ENCODE measurements around the gene EVX1. TPM values are rescaled to one million over a fixed set of nuclear protein-coding genes. Genes with fewer than 3 reads are reported as not detected.

The EVX1 gene
- total RNA-seq, 1 experiment from 2014 or later, result not detected

- H3K27me3 ChIP-seq (replicated peaks), result peaks cover 66% of the 10 kb centered on the region
- H3K4me1 ChIP-seq (replicated peaks), result peaks cover 16% of the 10 kb centered on the region
- H3K9me3 ChIP-seq (replicated peaks), result no peaks in the 10 kb centered on the region
These were observed 4.4 kb downstream of the EVX1 start for GRCh38 chr7:27247000-27247399.

GRCh38 chr7:27247452-27248426 lies 5.1 kb downstream of the EVX1 start:
- no peaks in the 10 kb centered on the region for H3K9me3 ChIP-seq (replicated peaks)
- H3K27me3 ChIP-seq (replicated peaks), result peaks cover 58% of the 10 kb centered on the region
- H3K4me3 ChIP-seq, result no peak overlapping the region
- no peak for DNase-seq (ENCODE audit: low read depth in 1 of 2, low spot score in 2 of 2)
- no peak overlapping the region for H3K27ac ChIP-seq
- no peaks in the 10 kb centered on the region for H3K36me3 ChIP-seq
- H3K4me1 ChIP-seq (replicated peaks), result peaks cover 11% of the 10 kb centered on the region

More at GRCh38 chr7:27247000-27247399, 4.4 kb downstream of the EVX1 start:
- Histone ChIP-seq H3K27ac (no peak overlapping the region), H3K4me3 (no peak overlapping the region), H3K36me3 (no peaks in the 10 kb centered on the region)
- no peak for DNase-seq (ENCODE audit: low read depth in 1 of 2, low spot score in 2 of 2)

- Histone ChIP-seq H3K9me3 (replicated peaks) (no peaks in the 10 kb centered on the region), H3K4me3 (no peak overlapping the region), H3K36me3 (no peaks in the 10 kb centered on the region), H3K4me1 (replicated peaks) (0 out of 2 replicates have a peak, but pooled peaks cover 5% of the 10 kb centered on the region), H3K27me3 (replicated peaks) (peaks cover 52% of the 10 kb centered on the region), H3K27ac (no peak overlapping the region)
- no peak for DNase-seq (ENCODE audit: low read depth in 1 of 2, low spot score in 2 of 2)
These were observed 5.8 kb downstream of the EVX1 start for GRCh38 chr7:27248427-27248806.

DNA sequence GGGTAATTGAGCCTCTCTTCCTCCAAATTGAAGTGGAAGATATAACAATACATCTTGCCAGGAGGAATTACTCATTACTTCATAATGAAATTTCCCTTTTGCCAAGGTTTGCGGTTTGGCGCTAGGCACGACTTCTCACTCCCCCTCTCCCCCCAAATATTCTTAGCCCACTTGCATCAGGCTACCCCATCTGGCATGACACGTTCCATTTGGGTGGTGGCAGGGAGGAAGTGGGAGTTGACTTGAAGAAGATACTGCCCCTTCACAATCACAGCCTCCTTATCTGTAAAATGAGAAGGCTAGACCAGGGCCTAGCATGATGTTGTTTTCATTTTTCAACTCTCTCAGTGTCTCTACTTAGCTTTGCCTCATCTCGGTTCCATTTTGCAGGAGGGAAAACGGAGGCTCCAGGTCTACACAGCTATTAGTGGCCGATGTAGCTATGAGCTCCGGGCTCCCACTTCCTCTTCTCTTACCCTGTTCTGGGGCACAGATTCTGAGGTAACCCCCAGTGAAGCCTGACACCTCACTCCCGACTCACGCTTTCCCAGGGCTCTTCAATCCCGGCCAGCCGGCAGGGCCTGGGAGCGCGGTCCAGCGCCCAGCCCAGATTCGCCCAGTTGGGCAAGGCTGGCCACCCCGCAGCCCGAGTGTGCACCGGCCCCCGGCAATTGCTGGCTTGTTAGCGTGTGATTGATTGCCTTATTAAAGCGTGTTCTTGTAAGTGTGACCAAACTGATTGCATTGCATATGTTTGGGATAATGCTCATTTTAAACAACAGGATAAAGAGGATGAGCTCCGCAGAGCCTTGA lies 6.5 kb downstream of the EVX1 start:
- Histone ChIP-seq H3K27ac (no peak overlapping the region), H3K9me3 (replicated peaks) (no peaks in the 10 kb centered on the region), H3K4me1 (replicated peaks) (0 out of 2 replicates have a peak, but pooled peaks cover 5% of the 10 kb centered on the region), H3K27me3 (replicated peaks) (peaks cover 45% of the 10 kb centered on the region), H3K4me3 (no peak overlapping the region), H3K36me3 (no peaks in the 10 kb centered on the region)
- DNase-seq (ENCODE audit: low read depth in 1 of 2, low spot score in 2 of 2), result no peak

GRCh38 chr7:27249724-27250556 lies 7.3 kb downstream of the EVX1 start:
- H3K4me3 ChIP-seq, result no peak overlapping the region
- no peaks in the 10 kb centered on the region for H3K9me3 ChIP-seq (replicated peaks)
- H3K4me1 ChIP-seq (replicated peaks), result 0 out of 2 replicates have a peak, but pooled peaks cover 5% of the 10 kb centered on the region
- DNase-seq (ENCODE audit: low read depth in 1 of 2, low spot score in 2 of 2), result no peak
- no peaks in the 10 kb centered on the region for H3K36me3 ChIP-seq
- no peak overlapping the region for H3K27ac ChIP-seq
- H3K27me3 ChIP-seq (replicated peaks), result peaks cover 39% of the 10 kb centered on the region

DNA sequence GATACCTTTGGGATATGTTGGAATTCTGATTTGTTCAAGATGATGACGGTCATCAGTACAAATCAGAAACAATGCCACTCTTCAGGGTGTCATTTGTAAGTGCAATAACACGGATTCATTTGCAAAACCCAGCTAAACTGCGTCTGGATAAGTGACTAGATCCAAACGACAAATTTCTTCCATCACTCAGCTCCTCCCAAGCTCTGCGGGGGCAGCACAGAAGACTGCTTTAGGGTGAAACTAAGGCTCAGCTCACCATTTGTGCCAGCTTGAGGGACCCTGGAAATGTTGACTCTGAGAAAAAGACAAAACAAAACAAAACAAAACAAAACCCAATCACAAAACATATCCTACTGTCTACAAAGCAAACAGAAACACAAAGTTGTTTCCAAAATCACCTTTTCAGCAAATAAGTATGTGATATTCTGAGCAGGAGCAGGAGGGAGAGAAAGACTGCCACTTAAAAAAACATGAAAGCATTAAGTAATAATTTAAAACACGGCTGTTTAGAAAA lies 8.0 kb downstream of the EVX1 start:
- peaks cover 32% of the 10 kb centered on the region for H3K27me3 ChIP-seq (replicated peaks)

DNA sequence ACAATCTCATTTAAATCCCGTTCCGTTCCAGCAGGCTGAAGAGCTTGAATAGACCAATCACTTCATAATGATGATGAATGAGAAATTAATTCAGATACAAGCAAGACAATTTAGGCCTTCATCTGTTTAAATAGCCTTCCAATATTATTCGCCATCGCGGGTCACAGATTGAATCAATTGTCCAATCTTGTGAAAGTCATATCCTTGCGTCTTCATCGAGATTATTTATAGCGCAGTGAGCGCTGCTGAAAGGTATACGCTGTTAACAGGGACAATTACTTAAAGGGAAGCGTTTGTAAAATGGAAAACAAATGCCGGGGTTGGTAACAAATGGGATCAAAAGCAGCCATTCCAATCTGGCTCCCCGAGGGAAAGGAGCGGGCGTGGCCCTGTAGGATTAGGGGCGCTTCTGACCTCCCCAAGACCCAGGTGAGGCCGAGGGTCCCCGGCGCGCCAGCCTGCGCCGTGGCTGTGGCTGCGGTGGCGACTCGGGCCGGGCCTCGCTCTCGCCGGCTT lies 8.6 kb downstream of the EVX1 start:
- no peak overlapping the region for H3K27ac ChIP-seq
- no peak for DNase-seq (ENCODE audit: low read depth in 1 of 2, low spot score in 2 of 2)
- no peak overlapping the region for H3K4me3 ChIP-seq
- no peaks in the 10 kb centered on the region for H3K9me3 ChIP-seq (replicated peaks)
- peaks cover 26% of the 10 kb centered on the region for H3K27me3 ChIP-seq (replicated peaks)
- H3K4me1 ChIP-seq (replicated peaks), result no peaks in the 10 kb centered on the region
- H3K36me3 ChIP-seq, result no peaks in the 10 kb centered on the region

More for the DNA sequence above, 8.0 kb downstream of the EVX1 start:
- no peaks in the 10 kb centered on the region for H3K36me3 ChIP-seq
- no peak for DNase-seq (ENCODE audit: low read depth in 1 of 2, low spot score in 2 of 2)
- no peaks in the 10 kb centered on the region for H3K9me3 ChIP-seq (replicated peaks)
- no peak overlapping the region for H3K27ac ChIP-seq
- 0 out of 2 replicates have a peak, but pooled peaks cover 4% of the 10 kb centered on the region for H3K4me1 ChIP-seq (replicated peaks)
- no peak overlapping the region for H3K4me3 ChIP-seq

GRCh38 chr7:27251652-27252590 lies 9.3 kb downstream of the EVX1 start:
- no peak overlapping the region for H3K4me3 ChIP-seq
- H3K4me1 ChIP-seq (replicated peaks), result no peaks in the 10 kb centered on the region
- no peaks in the 10 kb centered on the region for H3K9me3 ChIP-seq (replicated peaks)
- peaks cover 23% of the 10 kb centered on the region for H3K27me3 ChIP-seq (replicated peaks)
- H3K36me3 ChIP-seq, result no peaks in the 10 kb centered on the region
- H3K27ac ChIP-seq, result no peak overlapping the region
- DNase-seq (ENCODE audit: low read depth in 1 of 2, low spot score in 2 of 2), result no peak

DNA sequence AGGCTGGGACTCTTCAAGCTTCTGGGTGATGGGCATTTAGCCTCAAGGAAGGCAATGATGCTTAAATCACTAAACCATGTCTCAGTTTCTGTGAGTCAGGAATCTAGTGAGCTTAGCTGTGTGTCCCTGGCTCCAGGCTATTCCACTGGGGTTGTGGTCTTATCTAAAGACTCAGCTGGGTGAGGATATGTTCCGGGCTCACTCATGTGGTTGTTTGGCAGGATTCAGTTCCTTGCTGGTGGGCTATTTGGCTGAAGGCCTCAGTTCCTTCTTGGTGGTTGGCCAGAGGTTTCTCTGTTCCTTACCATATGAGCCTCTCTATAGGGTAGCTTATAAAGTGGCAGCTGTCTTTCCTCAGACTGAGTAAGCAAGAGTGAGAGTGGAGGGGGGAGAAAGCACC lies 12.0 kb downstream of the EVX1 start:
- no peaks in the 10 kb centered on the region for H3K4me1 ChIP-seq (replicated peaks)
- no peaks in the 10 kb centered on the region for H3K9me3 ChIP-seq (replicated peaks)
- peaks cover 7% of the 10 kb centered on the region; the same call in 1 of the 2 replicates for H3K27me3 ChIP-seq (replicated peaks)
- DNase-seq (ENCODE audit: low read depth in 1 of 2, low spot score in 2 of 2), result no peak
- no peak overlapping the region for H3K4me3 ChIP-seq
- H3K36me3 ChIP-seq, result no peaks in the 10 kb centered on the region
- no peak overlapping the region for H3K27ac ChIP-seq

DNA sequence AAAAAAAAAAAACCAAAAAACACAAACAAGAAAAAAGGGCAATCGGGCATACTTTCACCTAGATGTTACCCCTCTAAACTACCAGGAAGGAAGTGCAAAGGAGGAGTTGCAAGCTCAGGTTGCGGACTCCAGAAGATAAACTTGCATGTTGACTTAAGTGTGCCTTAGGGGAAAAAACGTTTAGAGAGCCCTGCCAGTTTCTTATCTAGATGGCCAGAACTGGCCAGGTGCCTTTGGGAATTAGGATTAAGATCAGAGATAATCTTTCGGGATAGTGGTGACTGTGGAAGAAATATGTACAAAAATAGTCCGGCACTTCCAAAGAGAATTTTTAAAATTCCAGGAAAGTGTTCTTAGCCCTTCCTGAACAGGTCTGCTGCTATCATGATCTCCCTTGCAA lies 17.6 kb downstream of the EVX1 start:
- no peak for DNase-seq (ENCODE audit: low read depth in 1 of 2, low spot score in 2 of 2)
- H3K27me3 ChIP-seq (replicated peaks), result no peaks in the 10 kb centered on the region; the same call in 1 of the 2 replicates
- no peaks in the 10 kb centered on the region for H3K36me3 ChIP-seq
- no peak overlapping the region for H3K27ac ChIP-seq
- H3K4me3 ChIP-seq, result no peak overlapping the region
- no peaks in the 10 kb centered on the region for H3K4me1 ChIP-seq (replicated peaks)
- H3K9me3 ChIP-seq (replicated peaks), result 0 out of 2 replicates have a peak, but pooled peaks cover 2% of the 10 kb centered on the region

GRCh38 chr7:27262121-27262520 lies 19.5 kb downstream of the EVX1 start:
- Histone ChIP-seq H3K4me1 (replicated peaks) (no peaks in the 10 kb centered on the region), H3K27ac (no peak overlapping the region), H3K36me3 (no peaks in the 10 kb centered on the region), H3K4me3 (no peak overlapping the region), H3K27me3 (replicated peaks) (no peaks in the 10 kb centered on the region; the same call in 1 of the 2 replicates), H3K9me3 (replicated peaks) (0 out of 2 replicates have a peak, but pooled peaks cover 2% of the 10 kb centered on the region)
- no peak for DNase-seq (ENCODE audit: low read depth in 1 of 2, low spot score in 2 of 2)

DNA sequence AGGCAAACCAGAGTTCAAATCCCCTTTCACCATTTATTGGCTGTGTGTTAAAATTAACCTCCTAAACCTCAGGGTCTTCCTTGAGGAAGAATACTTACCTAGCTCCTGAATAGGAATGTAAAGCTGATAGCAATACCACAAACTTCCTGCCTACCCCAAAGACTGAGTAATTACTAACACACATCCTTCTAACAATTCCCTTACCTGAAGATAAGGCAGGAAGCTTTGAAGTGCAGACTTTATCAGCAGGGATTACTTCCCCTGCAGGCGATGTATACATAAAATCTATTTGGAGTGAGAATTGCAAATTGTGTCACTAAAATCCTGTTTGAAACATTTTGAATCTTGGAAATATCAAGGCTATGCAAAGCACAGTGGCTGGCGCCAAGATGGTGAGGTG lies 21.2 kb downstream of the EVX1 start:
- Histone ChIP-seq H3K36me3 (no peaks in the 10 kb centered on the region), H3K4me3 (no peak overlapping the region), H3K4me1 (replicated peaks) (no peaks in the 10 kb centered on the region), H3K27ac (no peak overlapping the region), H3K9me3 (replicated peaks) (0 out of 2 replicates have a peak, but pooled peaks cover 2% of the 10 kb centered on the region), H3K27me3 (replicated peaks) (no peaks in the 10 kb centered on the region; the same call in 1 of the 2 replicates)
- no peak for DNase-seq (ENCODE audit: low read depth in 1 of 2, low spot score in 2 of 2)
